HTERT RPE-1 (cell line): Measurements from ENCODE around the gene ZNF771.
"Not testable (repeated sequence)": the region's sequence is repeated elsewhere in the genome, so short reads cannot be mapped to it uniquely, and the experiment has no call there.

Experiments used
- in situ Hi-C: fragments of 300-500 bp; cut with MboI; formaldehyde crosslinking; loops from 4 replicates; pipeline ENCODE4 v1.14.3; 2020; ENCODE audit warnings: low sequenced_read_pairs

ZNF771 gene

GRCh38 chr16:30429678-30430427 is 22.4 kb downstream of the ZNF771 start, which contains the start of gene DCTPP1:
Gene DCTPP1, minus strand, starts transcription at chr16:30430030. Its CDS starts 50 bp downstream, at chr16:30429980.
- in situ Hi-C loops: loop anchor here (25.0 kb wide), 1 partner anchor 207 kb away; no protein-coding TSS in a partner anchor

DNA sequence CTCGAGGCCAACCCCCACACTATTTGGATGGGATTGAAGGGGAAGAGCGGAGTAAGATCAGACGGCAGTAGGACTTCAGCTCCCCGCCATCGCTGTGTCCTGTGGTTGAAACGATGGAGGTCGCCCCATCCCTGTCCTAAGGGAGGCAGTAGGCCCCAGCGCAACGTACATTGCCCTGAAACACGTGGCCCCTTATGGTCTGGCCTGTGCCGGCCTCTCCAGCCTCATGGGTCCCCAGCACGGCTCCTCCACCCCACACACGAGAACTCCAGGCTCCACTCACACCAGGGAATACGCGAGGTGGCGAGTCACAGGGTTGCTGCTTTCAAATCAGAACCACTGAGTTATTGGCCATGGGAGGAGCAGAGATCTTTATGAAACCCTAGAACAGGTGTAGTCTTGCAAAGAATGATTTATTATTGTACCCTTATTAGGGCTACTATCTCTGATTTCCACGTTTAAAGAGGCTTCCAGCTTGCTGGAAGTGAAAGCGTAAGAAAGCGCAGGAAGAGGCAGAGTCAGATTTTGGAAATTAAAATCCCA is 23.1 kb downstream of the ZNF771 start:
- in situ Hi-C loops: loop anchor here (25.0 kb wide), 1 partner anchor 207 kb away; no protein-coding TSS in a partner anchor

GRCh38 chr16:30434852-30435251 is 27.4 kb downstream of the ZNF771 start:
- in situ Hi-C loops: loop anchor here (25.0 kb wide), 1 partner anchor 202 kb away; no protein-coding TSS in a partner anchor

DNA sequence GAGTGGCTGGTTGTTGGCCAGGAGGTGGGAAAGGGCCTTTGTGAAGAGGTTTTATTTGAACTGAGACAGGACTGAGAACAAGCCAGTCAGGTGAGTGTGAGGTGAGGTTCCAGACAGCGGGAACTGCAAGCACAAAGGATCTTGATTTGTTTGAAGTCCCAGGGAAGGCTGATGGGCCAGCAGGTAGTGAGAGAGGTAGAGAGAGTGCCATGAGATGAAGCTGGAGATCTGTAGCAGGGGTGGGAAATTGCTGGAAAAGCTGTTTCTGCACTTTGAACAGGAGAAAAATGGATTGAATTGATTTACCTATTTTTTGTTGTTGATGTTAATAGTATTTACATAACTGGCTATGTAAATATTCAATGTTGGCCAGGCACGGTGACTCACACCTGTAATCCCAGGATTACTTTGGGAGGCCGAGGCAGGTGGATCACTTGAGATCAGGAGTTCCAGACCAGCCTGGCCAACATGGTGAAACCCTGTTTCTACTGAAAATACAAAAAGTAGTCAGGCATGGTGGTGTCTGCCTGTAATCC is 30.2 kb downstream of the ZNF771 start:
- in situ Hi-C loops: loop anchor here (25.0 kb wide), 1 partner anchor 200 kb away; no protein-coding TSS in a partner anchor

DNA sequence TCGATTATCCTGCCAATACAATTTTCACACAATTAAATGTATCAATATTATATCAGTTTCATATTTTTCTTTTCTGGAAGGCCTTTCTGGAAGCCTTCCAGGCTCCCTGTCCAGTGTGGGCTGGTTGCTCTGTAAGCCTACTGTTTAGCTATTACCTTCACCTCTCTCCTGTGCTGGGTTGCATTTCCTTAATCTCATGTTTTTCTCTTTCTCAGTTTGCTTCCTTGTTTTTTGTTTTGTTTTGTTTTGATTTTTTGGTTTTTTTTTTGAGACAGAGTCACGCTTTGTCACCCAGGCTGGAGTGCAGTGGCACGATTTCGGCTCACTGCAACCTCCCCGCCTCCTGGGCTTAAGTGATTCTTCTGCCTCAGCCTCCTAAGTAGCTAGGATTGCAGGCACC is 31.4 kb downstream of the ZNF771 start:
- in situ Hi-C loops: loop anchor here (25.0 kb wide), 1 partner anchor 198 kb away; no protein-coding TSS in a partner anchor

DNA sequence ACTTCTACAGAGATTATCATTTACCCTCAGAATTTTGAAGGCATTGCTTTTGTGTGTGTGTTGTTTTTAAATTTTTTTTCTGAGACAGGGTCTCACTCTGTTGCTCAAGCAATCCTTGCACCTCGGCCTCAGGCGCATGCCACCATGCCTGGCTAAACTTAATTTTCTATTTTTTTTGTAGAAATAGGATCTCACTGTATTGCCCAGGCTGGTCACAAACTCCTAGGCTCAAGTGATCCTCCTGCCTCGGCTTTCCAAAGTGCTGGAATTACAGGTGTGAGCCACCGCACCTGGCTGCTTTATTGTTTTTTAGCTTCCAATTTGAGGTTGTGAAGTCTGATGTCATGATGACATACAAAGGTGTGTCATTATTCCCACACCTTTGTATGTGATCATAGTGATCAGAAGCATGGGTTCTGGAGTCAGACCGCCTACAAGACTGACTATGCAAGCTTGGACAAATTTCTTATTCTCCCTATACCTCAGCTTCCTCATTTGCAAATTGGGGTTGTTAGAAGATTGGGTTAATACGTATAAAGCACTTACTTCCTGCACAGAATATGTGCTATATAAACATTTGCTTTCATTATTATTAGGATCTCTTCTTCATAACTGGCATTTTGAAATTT is 32.4 kb downstream of the ZNF771 start:
- in situ Hi-C loops: loop anchor here (25.0 kb wide), 1 partner anchor 197 kb away; no protein-coding TSS in a partner anchor

GRCh38 chr16:30443631-30444030 is 36.2 kb downstream of the ZNF771 start:
- in situ Hi-C loops: loop anchor here (25.0 kb wide), 1 partner anchor 194 kb away; no protein-coding TSS in a partner anchor

- in situ Hi-C loops: loop anchor here (25.0 kb wide), 1 partner anchor 193 kb away; no protein-coding TSS in a partner anchor
Observed at GRCh38 chr16:30444231-30445148, 37.1 kb downstream of the ZNF771 start.

DNA sequence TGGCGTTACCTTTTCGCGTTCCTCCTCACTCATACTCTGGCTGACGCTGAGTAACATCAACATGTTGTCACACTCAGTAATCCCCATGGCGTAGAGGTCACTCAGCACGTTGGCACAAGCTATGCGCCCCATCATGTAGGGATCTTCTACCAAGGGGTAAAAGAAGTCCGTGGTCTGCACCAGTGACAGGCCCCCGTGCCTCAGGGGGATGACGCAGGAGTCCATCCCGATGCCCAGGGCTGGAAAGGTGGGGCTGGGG is 37.7 kb downstream of the ZNF771 start:
- in situ Hi-C loops: loop anchor here (25.0 kb wide), 1 partner anchor 192 kb away; no protein-coding TSS in a partner anchor

DNA sequence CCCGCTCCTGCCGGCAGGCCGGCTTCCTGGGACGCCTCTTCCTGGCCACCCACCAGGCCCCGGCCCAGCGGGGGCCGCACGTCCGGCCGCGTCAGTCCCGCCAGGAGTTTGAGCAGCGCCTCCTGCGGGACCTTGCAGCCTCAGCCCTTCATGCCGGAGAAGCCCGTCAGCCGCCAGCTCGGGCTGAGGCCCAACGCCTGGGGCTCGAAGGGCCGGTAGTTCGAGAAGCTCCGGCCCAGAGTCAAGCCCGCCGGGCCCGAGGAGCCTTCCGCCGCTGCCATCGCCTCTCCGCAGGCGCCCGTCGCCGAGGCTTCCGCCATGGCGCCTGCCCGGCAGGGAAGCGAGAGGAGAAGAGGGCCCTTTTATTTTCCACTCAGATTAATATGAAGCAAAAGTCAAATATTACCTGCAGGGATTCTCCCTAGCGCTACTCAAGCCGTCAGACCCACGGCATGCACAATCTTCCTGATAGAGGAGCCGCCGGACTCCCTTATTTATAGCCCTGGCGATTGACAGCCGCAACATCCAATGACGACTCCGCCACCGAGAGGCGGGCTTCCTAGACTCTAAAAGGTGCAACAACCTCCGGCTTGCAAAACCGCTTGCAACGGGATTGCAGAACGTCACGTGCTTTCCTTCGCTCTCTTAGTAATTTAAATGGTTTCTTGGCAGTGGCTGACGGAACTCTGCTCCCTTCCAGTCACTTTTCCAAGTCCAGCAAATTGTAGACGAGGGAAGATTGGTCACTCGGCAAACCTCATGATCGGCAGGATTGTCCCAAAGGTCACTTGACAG is 38.2 kb downstream of the ZNF771 start, which contains the start of gene SEPHS2:
Gene SEPHS2 (minus strand): TSS at position 467 of the 795 bp plus-strand sequence. CDS start 147 bp downstream, at position 320.
- in situ Hi-C loops: loop anchor here (25.0 kb wide), 1 partner anchor 192 kb away; no protein-coding TSS in a partner anchor

DNA sequence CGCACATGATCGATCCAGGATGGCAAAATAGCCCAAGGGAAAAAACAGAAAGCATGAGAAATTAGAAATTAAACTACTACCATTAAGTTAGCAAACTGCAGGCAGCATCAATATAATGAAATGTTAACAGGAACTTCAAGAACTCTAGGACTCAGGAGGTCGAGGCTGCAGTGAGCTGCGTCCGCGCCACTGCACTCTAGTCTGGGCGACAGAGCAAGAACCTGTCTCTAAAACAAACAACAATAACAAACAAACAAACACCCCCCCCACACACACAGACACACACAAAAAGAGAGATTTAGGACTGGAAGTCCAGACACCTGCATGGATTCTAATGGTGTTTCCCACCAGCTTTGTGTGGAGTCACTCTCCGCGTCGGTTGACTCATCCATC is 38.8 kb downstream of the ZNF771 start:
- in situ Hi-C loops: loop anchor here (25.0 kb wide), 1 partner anchor 191 kb away; no protein-coding TSS in a partner anchor

DNA sequence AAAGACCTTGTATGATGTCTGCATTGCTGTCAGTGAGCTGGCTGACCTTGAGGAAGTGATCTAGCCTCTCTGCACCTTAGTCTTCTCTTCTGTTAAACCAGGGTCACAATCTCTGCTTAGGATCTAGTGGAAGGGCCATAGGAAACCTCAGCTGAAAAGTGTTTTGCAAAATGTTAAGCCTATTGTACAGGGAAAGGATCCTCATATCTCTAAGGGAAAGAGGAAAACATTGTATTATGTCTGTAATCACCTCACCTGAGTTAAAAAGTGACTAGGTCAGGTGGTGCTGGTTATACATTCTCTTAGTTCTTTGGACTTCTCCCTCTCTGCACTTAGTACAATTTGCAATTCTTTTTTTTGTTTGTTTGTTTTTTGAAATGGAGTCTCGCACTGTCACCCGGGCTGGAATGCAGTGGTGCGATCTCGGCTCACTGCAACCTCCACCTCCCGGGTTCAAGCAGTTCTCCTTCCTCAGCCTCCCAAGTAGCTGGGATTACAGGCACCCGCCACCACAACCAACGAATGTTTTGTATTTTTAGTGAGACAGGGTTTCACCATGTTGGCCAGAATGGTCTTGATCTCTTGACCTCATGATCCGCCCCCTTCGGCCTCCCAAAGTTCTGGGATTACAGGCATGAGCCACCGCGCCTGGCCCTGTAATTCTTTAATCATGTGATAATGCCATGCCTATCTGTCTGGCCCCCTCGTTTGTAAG is 40.3 kb downstream of the ZNF771 start:
- in situ Hi-C loops: loop anchor here (25.0 kb wide), 1 partner anchor 190 kb away; no protein-coding TSS in a partner anchor

- in situ Hi-C loops: loop anchor here (25.0 kb wide), 1 partner anchor 188 kb away; no protein-coding TSS in a partner anchor
Observed at GRCh38 chr16:30449116-30449435, 41.7 kb downstream of the ZNF771 start.

DNA sequence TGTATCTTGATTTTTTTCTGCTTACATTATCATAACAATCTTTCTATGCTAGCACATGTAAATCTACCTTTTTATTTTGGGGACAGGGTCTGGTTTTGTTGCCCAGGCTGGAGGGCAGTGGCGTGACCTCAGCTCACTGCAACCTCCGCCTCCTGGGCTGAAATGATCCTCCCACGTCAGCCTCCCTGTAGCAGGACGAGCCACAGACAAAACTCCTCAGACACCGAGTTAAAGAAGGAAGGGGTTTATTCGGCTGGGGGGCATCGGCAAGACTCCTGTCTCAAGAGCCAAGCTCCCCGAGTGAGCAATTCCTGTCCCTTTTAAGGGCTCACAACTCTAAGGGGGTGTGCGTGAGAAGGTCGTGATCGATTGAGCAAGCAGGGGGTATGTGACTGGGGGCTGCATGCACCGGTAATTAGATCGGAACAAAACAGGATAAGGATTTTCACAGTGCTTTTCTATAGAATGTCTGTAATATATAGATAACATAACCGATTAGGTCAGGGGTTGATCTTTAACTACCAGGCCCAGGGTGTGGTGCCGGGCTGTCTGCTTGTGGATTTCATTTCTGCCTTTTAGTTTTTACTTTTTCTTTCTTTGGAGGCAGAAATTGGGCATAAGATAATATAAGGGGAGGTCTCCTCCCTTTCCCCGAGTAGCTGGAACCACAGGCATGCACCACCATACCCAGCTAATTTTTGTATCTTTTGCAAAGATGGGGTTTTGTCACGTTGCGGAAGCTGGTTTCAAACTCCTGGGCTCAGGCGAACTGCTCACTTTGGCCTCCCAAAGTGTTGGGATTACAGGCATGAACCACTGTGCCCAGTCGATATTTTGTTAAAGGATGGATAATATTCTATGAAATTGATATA is 45.5 kb downstream of the ZNF771 start:
- in situ Hi-C loops: not testable (repeated sequence)

DNA sequence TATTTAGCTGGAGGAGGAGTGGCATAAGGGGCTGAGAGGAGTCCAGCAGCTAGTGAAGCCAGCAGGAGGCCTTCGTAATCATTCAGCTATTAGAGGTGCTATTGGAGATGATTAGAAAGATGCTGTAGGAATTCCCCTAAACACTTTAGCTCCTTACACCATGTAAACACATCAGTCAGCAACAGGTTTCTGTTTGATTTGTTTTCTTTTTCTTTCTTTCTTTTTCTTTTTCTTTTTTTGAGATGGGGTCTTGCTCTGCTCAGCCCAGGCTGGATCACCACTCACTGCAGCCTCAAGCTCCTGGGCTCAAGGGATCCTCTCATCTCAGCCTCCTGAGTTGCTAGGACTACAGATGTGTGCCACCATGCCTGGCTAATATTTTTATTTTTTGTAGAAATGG is 48.9 kb downstream of the ZNF771 start:
- in situ Hi-C loops: no loop called here

- in situ Hi-C loops: no loop called here
Observed at GRCh38 chr16:30457256-30457655, 49.9 kb downstream of the ZNF771 start.

GRCh38 chr16:30457743-30458560 is 50.5 kb downstream of the ZNF771 start:
- in situ Hi-C loops: no loop called here
